ENCODE results near the gene PPIG.

DNA sequence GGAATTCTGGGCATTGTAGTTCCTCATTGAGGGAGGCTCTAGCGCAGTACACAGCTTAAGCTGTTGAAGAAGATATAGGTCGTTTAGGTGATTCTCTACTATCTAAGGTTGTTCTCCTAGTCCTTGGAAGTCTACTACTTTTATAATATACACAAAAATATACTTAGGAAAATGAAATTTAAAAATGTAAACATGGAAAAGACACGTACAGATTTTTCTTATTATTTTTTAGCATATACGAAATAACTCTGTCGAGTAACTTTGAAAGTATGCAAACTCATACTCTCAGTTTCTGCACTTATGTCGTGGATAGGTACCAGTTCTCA, 10.2 kb upstream of the PPIG start:
- TF ChIP-seq, protein P1, sequence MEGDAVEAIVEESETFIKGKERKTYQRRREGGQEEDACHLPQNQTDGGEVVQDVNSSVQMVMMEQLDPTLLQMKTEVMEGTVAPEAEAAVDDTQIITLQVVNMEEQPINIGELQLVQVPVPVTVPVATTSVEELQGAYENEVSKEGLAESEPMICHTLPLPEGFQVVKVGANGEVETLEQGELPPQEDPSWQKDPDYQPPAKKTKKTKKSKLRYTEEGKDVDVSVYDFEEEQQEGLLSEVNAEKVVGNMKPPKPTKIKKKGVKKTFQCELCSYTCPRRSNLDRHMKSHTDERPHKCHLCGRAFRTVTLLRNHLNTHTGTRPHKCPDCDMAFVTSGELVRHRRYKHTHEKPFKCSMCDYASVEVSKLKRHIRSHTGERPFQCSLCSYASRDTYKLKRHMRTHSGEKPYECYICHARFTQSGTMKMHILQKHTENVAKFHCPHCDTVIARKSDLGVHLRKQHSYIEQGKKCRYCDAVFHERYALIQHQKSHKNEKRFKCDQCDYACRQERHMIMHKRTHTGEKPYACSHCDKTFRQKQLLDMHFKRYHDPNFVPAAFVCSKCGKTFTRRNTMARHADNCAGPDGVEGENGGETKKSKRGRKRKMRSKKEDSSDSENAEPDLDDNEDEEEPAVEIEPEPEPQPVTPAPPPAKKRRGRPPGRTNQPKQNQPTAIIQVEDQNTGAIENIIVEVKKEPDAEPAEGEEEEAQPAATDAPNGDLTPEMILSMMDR (IDR thresholded peaks at IDR 0.05): no peak
- no peak for TF ChIP-seq POLR2A (IDR thresholded peaks at IDR 0.05)

All from tibial nerve (tissue), 3 donors.